Measurements from ENCODE around the gene CCDC158.

CCDC158 gene

DNA sequence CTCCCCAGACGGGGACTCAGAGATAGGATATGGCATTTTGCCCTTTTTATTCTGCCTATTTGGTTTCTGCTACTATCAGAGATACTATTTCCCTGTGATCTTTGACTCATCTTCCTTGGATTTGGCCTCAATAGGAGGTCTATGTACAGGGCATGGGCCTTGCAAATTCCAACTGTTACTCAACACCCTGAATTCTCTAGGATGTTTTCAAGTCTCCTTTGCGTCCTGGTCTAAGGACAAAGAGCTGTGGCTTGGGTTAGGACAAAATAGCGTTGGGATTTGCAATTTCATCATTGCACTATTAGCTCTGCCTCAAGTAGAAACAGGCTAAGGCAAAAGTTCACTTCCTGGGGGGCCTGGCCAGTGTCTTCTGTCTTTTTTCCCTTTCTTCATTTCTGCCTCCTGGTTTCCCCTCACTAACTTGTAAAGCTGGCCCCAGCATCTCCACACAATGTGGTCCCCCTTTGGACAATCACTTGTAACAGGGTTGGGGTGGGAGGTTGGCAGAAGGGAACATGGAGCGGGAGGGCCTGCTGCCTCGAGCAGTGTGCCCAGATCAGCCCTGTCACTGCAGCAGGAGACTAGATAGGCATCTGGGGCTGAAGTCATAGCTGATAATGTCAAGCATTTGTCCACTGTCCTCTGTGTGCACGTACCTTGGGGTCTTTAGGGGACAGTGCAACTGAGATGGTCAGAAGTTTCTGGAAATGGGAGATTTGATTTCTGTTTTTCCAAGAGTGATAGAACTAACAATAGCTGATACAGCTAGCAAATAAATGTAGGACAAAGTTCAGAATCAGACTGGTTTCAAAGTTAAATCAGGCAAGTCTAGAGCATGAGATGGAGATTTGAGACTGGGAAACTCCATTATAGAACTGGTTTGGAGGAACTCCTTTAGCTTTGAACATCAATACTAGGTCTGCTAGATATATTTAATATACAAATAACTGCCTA is 140.2 kb downstream of the CCDC158 start:
- H3K9ac ChIP-seq (ENCODE audit: insufficient read length, low read depth), result no peak overlapping the region
- H3K4me3 ChIP-seq (ENCODE audit: insufficient read length, low read depth), result no peak overlapping the region
- H3K4me1 ChIP-seq (ENCODE audit: insufficient read depth, insufficient read length), result no peaks in the 10 kb centered on the region
- DNase-seq (ENCODE audit: low read depth, low spot score), result no peak
- no peaks in the 10 kb centered on the region for H3K36me3 ChIP-seq (ENCODE audit: insufficient read depth, insufficient read length, low read length)
- TF ChIP-seq ZNF274 (IDR thresholded peaks at IDR 0.05; ENCODE audit: low read depth, low read length) (no peak), SUZ12 (IDR thresholded peaks at IDR 0.05; ENCODE audit: extremely low read depth, insufficient read depth, insufficient read length) (no peak), YY1 (IDR thresholded peaks at IDR 0.05; ENCODE audit: insufficient read depth, insufficient read length) (no peak)
- H3K27me3 ChIP-seq (ENCODE audit: insufficient read depth, insufficient read length), result no peaks in the 10 kb centered on the region
- H3K9me3 ChIP-seq (ENCODE audit: insufficient read depth, low read length), result no peaks in the 10 kb centered on the region

DNA sequence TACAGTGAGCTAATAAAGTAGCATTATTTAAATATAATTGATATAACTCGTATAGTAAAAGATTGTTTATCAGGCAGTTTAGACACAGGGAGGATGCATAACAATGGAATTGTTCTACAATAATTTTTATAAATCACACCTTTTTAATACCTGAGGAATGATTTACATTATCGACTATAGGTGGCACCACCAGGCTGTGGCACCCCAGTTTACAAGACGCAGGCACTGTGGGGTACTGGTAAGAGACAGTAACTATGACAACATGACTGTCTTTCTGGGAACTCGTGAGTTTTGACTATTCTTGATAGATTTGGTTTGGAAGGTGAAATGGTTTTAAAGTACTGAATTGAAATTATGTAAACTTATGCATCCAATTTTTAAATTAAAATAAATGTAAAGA is 141.5 kb downstream of the CCDC158 start:
- Histone ChIP-seq H3K36me3 (ENCODE audit: insufficient read depth, insufficient read length, low read length) (no peaks in the 10 kb centered on the region), H3K9ac (ENCODE audit: insufficient read length, low read depth) (no peak overlapping the region)
- TF ChIP-seq YY1 (IDR thresholded peaks at IDR 0.05; ENCODE audit: insufficient read depth, insufficient read length) (no peak), SUZ12 (IDR thresholded peaks at IDR 0.05; ENCODE audit: extremely low read depth, insufficient read depth, insufficient read length) (no peak), ZNF274 (IDR thresholded peaks at IDR 0.05; ENCODE audit: low read depth, low read length) (no peak)

DNA sequence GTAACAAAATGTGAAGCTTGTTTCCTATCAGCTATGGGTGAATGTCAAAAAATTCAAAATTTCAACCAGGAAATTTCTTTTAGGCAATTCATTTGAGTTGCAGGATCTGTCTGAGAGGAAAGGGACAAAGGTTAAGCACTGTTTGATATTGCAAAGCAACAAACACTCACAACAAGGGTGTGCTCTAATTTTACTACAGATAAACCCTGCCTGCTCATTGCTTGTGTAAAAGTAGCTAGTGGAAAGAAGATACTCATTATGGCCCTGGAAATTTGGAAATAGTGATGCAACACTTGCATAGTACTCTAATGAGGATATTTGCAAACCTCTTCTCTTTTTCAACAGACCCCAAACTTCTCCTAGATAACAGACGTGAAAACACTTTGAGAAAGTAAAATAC is 142.4 kb downstream of the CCDC158 start:
- Histone ChIP-seq H3K27me3 (ENCODE audit: insufficient read depth, insufficient read length) (no peaks in the 10 kb centered on the region), H3K4me1 (ENCODE audit: insufficient read depth, insufficient read length) (no peaks in the 10 kb centered on the region), H3K36me3 (ENCODE audit: insufficient read depth, insufficient read length, low read length) (no peaks in the 10 kb centered on the region), H3K4me3 (ENCODE audit: insufficient read length, low read depth) (no peak overlapping the region), H3K9me3 (ENCODE audit: insufficient read depth, low read length) (no peaks in the 10 kb centered on the region), H3K9ac (ENCODE audit: insufficient read length, low read depth) (no peak overlapping the region)
- TF ChIP-seq ZNF274 (IDR thresholded peaks at IDR 0.05; ENCODE audit: low read depth, low read length), result no peak
- no peak for TF ChIP-seq YY1 (IDR thresholded peaks at IDR 0.05; ENCODE audit: insufficient read depth, insufficient read length)
- no peak for TF ChIP-seq SUZ12 (IDR thresholded peaks at IDR 0.05; ENCODE audit: extremely low read depth, insufficient read depth, insufficient read length)
- no peak for DNase-seq (ENCODE audit: low read depth, low spot score)

More for the DNA sequence above, 141.5 kb downstream of the CCDC158 start:
- Histone ChIP-seq H3K27me3 (ENCODE audit: insufficient read depth, insufficient read length) (no peaks in the 10 kb centered on the region), H3K4me1 (ENCODE audit: insufficient read depth, insufficient read length) (no peaks in the 10 kb centered on the region), H3K4me3 (ENCODE audit: insufficient read length, low read depth) (no peak overlapping the region), H3K9me3 (ENCODE audit: insufficient read depth, low read length) (no peaks in the 10 kb centered on the region)
- DNase-seq (ENCODE audit: low read depth, low spot score), result no peak

DNA sequence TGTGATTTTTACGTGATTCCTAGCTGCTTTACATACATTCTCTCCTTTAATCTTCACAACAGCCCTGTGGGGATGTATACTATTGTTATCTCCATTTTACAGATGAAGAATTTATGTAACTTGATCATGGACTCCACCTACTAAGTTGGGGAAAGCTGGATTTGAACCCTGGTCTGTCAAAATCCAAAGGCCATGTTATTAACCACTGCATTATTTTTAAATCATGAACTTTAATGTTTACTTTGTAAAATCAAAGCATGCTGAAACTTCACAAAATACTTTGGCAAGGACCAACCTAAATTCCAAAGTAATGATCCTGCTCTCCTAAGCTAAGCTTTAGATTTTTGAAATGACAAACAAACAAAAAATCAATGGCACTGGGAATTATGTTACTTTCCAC is 143.3 kb downstream of the CCDC158 start:
- H3K36me3 ChIP-seq (ENCODE audit: insufficient read depth, insufficient read length, low read length), result no peaks in the 10 kb centered on the region
- no peak for DNase-seq (ENCODE audit: low read depth, low spot score)
- no peaks in the 10 kb centered on the region for H3K27me3 ChIP-seq (ENCODE audit: insufficient read depth, insufficient read length)
- no peak overlapping the region for H3K4me3 ChIP-seq (ENCODE audit: insufficient read length, low read depth)
- H3K9me3 ChIP-seq (ENCODE audit: insufficient read depth, low read length), result no peaks in the 10 kb centered on the region
- H3K9ac ChIP-seq (ENCODE audit: insufficient read length, low read depth), result no peak overlapping the region
- no peak for TF ChIP-seq ZNF274 (IDR thresholded peaks at IDR 0.05; ENCODE audit: low read depth, low read length)
- TF ChIP-seq YY1 (IDR thresholded peaks at IDR 0.05; ENCODE audit: insufficient read depth, insufficient read length), result no peak
- no peak for TF ChIP-seq SUZ12 (IDR thresholded peaks at IDR 0.05; ENCODE audit: extremely low read depth, insufficient read depth, insufficient read length)
- no peaks in the 10 kb centered on the region for H3K4me1 ChIP-seq (ENCODE audit: insufficient read depth, insufficient read length)

DNA sequence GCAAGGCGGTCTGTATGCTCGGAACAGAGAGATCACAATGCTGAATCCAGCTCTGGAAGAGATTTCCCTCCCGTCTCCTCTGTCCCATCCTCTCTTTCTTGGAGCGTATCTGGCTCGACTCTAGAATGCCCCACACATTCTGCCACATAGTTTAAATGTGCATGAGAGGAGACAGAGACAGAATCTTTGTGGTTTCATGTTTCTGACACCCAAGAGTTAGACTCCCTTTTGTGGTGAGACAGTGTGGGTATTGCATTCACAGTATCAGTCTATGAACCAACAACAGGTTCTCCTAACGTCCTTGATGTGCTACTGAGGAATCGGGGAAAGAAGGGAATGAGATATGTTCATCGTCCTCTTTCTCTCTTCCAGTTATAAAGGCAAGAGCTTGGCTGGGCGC is 144.1 kb downstream of the CCDC158 start:
- no peaks in the 10 kb centered on the region for H3K36me3 ChIP-seq (ENCODE audit: insufficient read depth, insufficient read length, low read length)
- no peak overlapping the region for H3K4me3 ChIP-seq (ENCODE audit: insufficient read length, low read depth)
- no peaks in the 10 kb centered on the region for H3K27me3 ChIP-seq (ENCODE audit: insufficient read depth, insufficient read length)
- TF ChIP-seq SUZ12 (IDR thresholded peaks at IDR 0.05; ENCODE audit: extremely low read depth, insufficient read depth, insufficient read length) (no peak), ZNF274 (IDR thresholded peaks at IDR 0.05; ENCODE audit: low read depth, low read length) (no peak), YY1 (IDR thresholded peaks at IDR 0.05; ENCODE audit: insufficient read depth, insufficient read length) (no peak)
- H3K4me1 ChIP-seq (ENCODE audit: insufficient read depth, insufficient read length), result no peaks in the 10 kb centered on the region
- no peak for DNase-seq (ENCODE audit: low read depth, low spot score)
- no peak overlapping the region for H3K9ac ChIP-seq (ENCODE audit: insufficient read length, low read depth)
- no peaks in the 10 kb centered on the region for H3K9me3 ChIP-seq (ENCODE audit: insufficient read depth, low read length)

DNA sequence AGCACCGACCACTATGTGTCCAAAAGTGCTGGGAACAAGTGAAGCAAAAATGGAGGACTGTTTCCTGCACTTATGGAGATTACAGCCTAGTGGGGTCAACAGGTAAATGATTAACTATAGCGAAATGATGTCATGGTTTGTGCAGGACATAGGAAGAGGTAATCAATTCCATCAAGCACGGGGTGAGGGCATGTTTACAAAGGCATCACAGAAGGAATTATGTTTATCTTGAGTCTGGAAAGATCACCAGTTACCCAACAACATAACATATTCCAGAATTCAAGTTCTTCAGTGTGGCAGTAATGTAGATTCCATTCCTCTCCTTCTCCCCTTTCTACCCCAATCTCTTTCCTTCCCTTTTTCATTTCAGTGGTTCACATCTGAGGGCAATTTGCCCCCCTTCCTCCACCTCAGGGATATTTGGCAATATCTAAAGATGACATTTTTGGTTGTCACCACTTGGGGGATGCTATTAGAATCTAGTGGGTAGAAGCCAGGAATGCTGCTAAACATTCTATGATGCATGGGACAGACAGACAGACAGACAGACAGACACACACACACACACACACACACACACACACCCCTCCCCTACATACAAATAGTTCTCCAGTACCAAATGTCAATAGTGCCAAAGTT is 145.3 kb downstream of the CCDC158 start:
- Histone ChIP-seq H3K4me3 (ENCODE audit: insufficient read length, low read depth) (no peak overlapping the region), H3K9me3 (ENCODE audit: insufficient read depth, low read length) (no peaks in the 10 kb centered on the region), H3K9ac (ENCODE audit: insufficient read length, low read depth) (no peak overlapping the region), H3K27me3 (ENCODE audit: insufficient read depth, insufficient read length) (no peaks in the 10 kb centered on the region), H3K4me1 (ENCODE audit: insufficient read depth, insufficient read length) (no peaks in the 10 kb centered on the region), H3K36me3 (ENCODE audit: insufficient read depth, insufficient read length, low read length) (no peaks in the 10 kb centered on the region)
- TF ChIP-seq ZNF274 (IDR thresholded peaks at IDR 0.05; ENCODE audit: low read depth, low read length) (no peak), YY1 (IDR thresholded peaks at IDR 0.05; ENCODE audit: insufficient read depth, insufficient read length) (no peak), SUZ12 (IDR thresholded peaks at IDR 0.05; ENCODE audit: extremely low read depth, insufficient read depth, insufficient read length) (no peak)
- DNase-seq (ENCODE audit: low read depth, low spot score), result no peak

DNA sequence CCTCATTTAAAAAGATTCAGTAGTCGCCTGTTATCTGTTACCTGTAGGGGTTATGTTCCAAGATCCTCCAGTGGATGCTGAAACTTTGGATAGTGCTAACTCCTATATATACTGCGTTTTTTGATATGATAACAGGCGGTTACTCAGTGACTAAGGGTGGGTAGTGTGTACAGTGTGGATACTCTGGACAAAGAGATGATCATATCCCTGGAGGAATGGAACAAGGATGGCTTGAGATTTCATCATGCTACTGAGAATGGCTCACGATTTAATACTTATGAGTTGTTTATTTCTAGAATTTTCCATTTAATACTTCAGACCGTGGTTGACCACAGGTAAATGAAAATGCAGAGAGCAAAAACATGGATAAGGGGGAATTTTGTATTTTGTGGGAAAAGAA is 147.9 kb downstream of the CCDC158 start:
- H3K9me3 ChIP-seq (ENCODE audit: insufficient read depth, low read length), result no peaks in the 10 kb centered on the region
- TF ChIP-seq ZNF274 (IDR thresholded peaks at IDR 0.05; ENCODE audit: low read depth, low read length), result no peak
- TF ChIP-seq SUZ12 (IDR thresholded peaks at IDR 0.05; ENCODE audit: extremely low read depth, insufficient read depth, insufficient read length), result no peak
- no peak for TF ChIP-seq YY1 (IDR thresholded peaks at IDR 0.05; ENCODE audit: insufficient read depth, insufficient read length)
- H3K4me1 ChIP-seq (ENCODE audit: insufficient read depth, insufficient read length), result no peaks in the 10 kb centered on the region
- no peaks in the 10 kb centered on the region for H3K36me3 ChIP-seq (ENCODE audit: insufficient read depth, insufficient read length, low read length)
- DNase-seq (ENCODE audit: low read depth, low spot score), result no peak
- H3K4me3 ChIP-seq (ENCODE audit: insufficient read length, low read depth), result no peak overlapping the region
- no peaks in the 10 kb centered on the region for H3K27me3 ChIP-seq (ENCODE audit: insufficient read depth, insufficient read length)
- no peak overlapping the region for H3K9ac ChIP-seq (ENCODE audit: insufficient read length, low read depth)
